ENCODE data around the gene TRERF1.

The TRERF1 gene

DNA sequence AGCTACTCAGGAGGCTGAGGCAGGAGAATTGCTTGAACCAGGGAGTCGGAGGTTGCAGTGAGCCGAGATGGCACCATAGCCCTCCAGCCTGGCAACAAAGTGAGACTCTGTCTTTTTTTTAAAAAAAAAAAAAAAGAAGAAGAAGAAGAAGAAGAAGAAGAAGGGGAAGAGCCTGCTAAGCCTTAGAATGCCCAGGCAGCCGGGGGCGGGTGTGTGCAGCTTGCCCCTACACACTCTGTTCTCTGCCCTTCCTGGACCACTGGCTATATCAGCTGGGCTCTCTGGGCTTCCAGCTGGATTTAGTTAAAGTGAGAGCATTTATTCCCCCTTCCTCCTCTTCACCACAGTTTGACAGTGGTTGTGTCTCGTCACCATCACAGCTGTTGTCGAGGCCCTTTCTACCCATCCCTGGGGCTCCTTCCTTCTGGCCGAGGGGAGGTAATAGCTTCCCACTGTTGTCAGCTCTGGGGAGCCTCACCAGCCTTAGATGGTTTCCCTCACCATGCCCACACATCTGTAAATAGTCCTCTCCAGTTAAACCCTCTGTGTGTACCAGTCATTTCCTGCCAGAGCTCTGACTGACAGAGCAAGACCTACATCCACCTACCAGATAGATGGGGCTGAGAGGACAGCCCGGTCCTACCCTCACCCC lies 77.6 kb downstream of the TRERF1 start:
- H3K4me1 ChIP-seq: peaks cover 69% of the 10 kb centered on the region
- TF ChIP-seq Cebpa-rat (IDR thresholded peaks at IDR 0.05): no peak

DNA sequence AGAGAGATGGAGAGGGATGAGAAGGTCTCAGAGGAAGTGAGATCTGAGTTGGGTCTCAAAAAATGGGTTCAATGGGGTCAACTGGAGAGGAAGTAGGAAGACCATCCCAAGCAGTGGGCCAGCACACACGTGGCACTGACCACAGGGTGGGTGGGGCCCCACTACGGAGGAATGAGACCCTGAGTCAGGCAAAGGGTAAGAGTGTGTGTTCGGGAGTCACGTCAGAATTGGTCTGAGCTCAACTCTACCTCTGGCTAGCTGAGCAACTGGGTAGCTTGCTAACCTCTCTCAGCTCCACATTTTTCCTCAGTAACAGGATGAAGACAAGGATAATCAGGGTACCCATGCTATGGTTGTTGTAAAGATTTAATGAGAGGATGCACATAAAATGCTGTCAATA lies 79.0 kb downstream of the TRERF1 start:
- Histone ChIP-seq H3K27ac (no peak overlapping the region), H3K9me3 (no peaks in the 10 kb centered on the region), H3K27me3 (no peaks in the 10 kb centered on the region), H3K4me3 (no peak overlapping the region), H3K9ac (no peak overlapping the region), H3K4me1 (peaks cover 72% of the 10 kb centered on the region), H4K20me1 (peaks cover 100% of the 10 kb centered on the region), H3K36me3 (peaks cover 35% of the 10 kb centered on the region), H3K4me2 (no peak overlapping the region)
- TF ChIP-seq Cebpa-rat (IDR thresholded peaks at IDR 0.05): no peak

More for the DNA sequence above, 77.6 kb downstream of the TRERF1 start:
- Histone ChIP-seq H3K4me3 (no peak overlapping the region), H3K27me3 (no peaks in the 10 kb centered on the region), H3K9me3 (no peaks in the 10 kb centered on the region), H3K27ac (no peak overlapping the region; the same call in 1 of the 2 replicates), H3K36me3 (peaks cover 38% of the 10 kb centered on the region), H3K9ac (no peak overlapping the region; the same call in 1 of the 2 replicates), H4K20me1 (peaks cover 100% of the 10 kb centered on the region), H3K4me2 (peak overlapping the region; percentile 62)

DNA sequence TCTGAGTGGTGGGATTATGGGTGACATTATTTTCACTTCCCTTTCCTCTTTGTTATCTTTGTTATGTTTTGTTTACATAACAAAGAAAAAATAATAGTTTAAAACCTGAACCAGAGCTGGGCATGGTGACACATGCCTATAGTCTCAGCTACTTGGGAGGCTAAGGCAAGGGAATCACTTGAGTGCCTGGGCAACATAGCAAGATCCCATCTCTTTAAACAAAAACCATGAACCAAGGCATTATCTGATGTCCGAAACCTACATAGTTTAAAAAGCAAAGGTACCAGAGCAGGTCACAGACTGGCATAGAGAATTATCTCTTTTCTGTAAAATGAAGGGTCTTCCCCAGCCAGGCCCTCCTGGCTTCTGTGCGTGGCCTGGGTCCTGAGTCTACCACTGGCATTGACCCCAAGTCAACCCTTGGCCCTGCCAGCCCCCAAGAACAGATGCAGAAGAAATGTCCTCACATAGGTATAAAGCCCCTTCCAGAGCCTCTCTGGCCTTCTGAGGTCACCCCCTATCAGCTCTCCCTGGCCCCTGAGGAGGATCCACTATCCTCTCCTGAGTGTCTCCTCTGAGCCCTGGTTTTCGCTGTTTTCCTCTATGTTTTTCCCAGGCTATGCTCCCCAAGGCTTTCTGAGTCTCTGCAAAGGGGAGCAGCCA lies 81.3 kb downstream of the TRERF1 start:
- H3K27me3 ChIP-seq: no peaks in the 10 kb centered on the region
- no peak for TF ChIP-seq Cebpa-rat (IDR thresholded peaks at IDR 0.05)
- H3K9me3 ChIP-seq: no peaks in the 10 kb centered on the region
- peaks cover 100% of the 10 kb centered on the region for H4K20me1 ChIP-seq
- H3K4me1 ChIP-seq: peaks cover 82% of the 10 kb centered on the region
- H3K4me3 ChIP-seq: no peak overlapping the region
- peaks cover 41% of the 10 kb centered on the region for H3K36me3 ChIP-seq
- H3K4me2 ChIP-seq: no peak overlapping the region
- no peak overlapping the region for H3K9ac ChIP-seq
- 0 out of 2 replicates have a peak overlapping the region, but pooled peaks have one; percentile 14 for H3K27ac ChIP-seq

DNA sequence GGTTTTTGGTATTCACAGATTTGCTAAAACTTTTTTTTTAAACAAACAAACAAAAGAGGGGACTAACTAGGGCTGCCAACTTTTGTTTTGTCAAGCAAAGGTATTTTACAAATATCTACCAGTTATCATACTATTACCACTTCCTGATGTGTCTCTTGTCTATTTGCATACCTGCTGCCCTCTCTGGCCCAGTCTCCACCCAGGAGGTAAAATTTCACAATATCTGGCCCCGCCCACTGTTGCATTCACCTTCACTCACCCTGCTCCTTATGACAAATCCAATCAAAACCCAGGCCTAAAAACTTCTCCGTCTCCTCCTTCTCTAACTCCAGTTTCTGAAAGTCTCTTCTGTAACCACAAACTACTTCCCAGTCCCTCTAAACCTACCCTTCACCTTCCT lies 82.2 kb downstream of the TRERF1 start:
- Histone ChIP-seq H3K27me3 (no peaks in the 10 kb centered on the region), H4K20me1 (peaks cover 100% of the 10 kb centered on the region), H3K9me3 (no peaks in the 10 kb centered on the region), H3K9ac (no peak overlapping the region), H3K27ac (no peak overlapping the region), H3K4me3 (no peak overlapping the region), H3K36me3 (peaks cover 46% of the 10 kb centered on the region), H3K4me2 (0 out of 2 replicates have a peak overlapping the region, but pooled peaks have one; percentile 23), H3K4me1 (peaks cover 75% of the 10 kb centered on the region)
- no peak for TF ChIP-seq Cebpa-rat (IDR thresholded peaks at IDR 0.05)

DNA sequence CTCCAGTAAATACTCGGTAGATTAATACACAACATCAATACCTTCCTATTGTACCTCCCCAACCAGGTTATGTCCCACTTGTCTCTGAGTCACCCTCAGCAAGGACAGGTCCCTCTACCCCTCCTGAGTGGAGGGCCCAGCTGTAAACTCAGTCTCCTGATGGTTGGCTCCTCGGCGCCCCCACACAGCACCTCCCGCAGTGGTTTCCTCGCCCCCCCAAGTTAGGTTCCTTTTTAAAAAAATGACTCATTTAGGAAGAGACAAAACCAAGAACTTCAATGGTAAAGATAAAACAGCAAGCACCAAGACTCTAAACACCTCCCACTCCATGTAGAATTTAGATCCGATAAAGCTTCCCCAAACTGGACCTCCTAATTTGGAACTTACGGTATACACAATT lies 83.5 kb downstream of the TRERF1 start:
- H3K9ac ChIP-seq: no peak overlapping the region
- H4K20me1 ChIP-seq: peaks cover 100% of the 10 kb centered on the region
- H3K27ac ChIP-seq: no peak overlapping the region

DNA sequence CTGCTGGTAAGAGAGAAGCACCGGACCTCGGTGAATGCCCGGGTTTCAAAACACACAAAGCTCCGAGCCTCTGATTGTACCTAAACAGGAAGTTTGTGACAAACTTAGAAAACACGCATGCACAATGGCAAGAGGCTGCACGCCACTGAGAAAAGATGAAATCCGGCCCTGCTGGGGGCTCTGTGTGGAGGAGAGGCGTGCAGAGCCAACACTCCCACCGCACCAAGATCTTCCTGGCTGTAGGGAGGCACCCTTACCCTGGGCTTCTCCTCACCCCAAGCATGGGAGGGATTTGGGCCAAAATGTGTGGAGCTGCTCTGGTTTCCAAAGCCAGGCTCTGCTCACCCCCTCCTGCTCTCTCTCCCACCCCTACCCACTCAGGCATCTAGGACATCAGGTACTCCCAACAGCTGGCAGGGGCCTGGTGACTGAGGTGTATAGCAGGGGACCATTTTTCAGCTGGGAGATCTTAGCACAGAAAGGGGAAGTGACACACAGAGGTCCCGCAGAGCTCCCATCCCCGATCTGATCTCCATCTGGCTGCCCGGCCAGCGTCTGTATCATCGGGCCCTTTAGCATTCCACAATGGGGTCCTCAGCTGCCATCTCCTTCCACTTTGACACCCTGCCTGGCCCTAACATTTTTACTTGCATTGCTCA lies 84.2 kb downstream of the TRERF1 start:
- Histone ChIP-seq H3K27ac (peak overlapping the region; percentile 23; the same call in 1 of the 2 replicates), H3K9me3 (no peaks in the 10 kb centered on the region), H4K20me1 (peaks cover 100% of the 10 kb centered on the region), H3K4me2 (peak overlapping the region; percentile 65), H3K27me3 (no peaks in the 10 kb centered on the region), H3K9ac (0 out of 2 replicates have a peak overlapping the region, but pooled peaks have one; percentile 3), H3K36me3 (peaks cover 58% of the 10 kb centered on the region), H3K4me3 (no peak overlapping the region), H3K4me1 (peaks cover 55% of the 10 kb centered on the region)
- TF ChIP-seq Cebpa-rat (IDR thresholded peaks at IDR 0.05): no peak

More for the DNA sequence above, 83.5 kb downstream of the TRERF1 start:
- Histone ChIP-seq H3K4me3 (no peak overlapping the region), H3K9me3 (no peaks in the 10 kb centered on the region), H3K4me1 (peaks cover 62% of the 10 kb centered on the region), H3K27me3 (no peaks in the 10 kb centered on the region), H3K36me3 (peaks cover 58% of the 10 kb centered on the region), H3K4me2 (peak overlapping the region; percentile 65)
- TF ChIP-seq Cebpa-rat (IDR thresholded peaks at IDR 0.05): no peak

DNA sequence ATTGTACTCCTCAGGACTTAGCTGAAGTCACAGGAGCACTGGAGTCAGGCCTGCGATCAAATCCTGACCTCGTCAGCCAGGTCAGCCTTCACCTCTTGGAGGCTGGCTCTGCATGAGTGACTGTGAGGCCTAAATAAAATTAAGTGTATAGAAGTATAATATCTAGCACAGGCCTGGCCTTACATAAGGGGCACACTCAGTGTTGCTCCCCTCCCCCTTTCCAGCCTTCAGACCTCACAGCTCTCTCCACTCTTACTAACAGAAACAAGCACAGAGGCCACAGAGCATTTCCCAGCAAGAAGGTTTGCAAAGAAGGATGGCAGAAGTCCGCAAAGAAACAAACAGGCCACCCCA lies 84.8 kb downstream of the TRERF1 start:
- Histone ChIP-seq H3K27ac (peak overlapping the region; percentile 23; the same call in 1 of the 2 replicates), H4K20me1 (peaks cover 100% of the 10 kb centered on the region), H3K4me3 (no peak overlapping the region), H3K36me3 (peaks cover 60% of the 10 kb centered on the region), H3K4me2 (peak overlapping the region; percentile 65), H3K4me1 (peaks cover 51% of the 10 kb centered on the region), H3K9ac (0 out of 2 replicates have a peak overlapping the region, but pooled peaks have one; percentile 3), H3K9me3 (no peaks in the 10 kb centered on the region), H3K27me3 (no peaks in the 10 kb centered on the region)
- TF ChIP-seq Cebpa-rat (IDR thresholded peaks at IDR 0.05): no peak

DNA sequence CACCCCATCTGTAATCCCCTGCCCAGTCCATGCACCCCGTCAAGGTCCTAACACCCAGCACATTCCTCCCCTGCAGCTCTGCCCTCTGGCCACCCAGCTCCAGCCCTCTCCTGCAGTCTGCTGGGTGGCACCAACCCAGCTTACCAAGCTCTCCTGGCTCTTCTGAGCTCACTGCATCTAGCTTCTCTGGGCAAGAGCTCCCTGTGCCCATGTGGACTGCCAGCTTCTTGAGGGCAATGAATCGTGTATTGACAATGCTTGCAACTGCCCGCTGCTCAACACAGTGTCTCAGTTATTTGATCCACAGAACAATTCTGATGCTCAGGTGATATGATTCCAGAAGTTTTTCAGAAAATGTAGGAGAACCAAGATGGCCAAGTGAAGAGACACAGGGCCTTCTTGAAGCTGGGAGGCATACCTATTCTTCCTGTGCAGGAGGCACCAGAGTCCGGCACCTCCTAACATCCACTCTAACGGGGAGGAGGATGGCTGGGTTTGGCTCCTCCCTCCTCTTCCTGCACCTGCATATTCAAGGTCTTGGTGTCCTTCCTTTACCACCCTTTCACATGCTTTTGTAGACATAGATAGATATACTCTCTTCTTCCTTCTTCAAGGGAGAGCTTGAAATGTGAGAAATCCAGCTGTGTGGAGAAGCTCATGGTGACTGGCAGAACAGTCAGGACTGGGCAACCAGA lies 85.6 kb downstream of the TRERF1 start:
- H3K4me3 ChIP-seq: no peak overlapping the region
- H3K27ac ChIP-seq: no peak overlapping the region
- peaks cover 100% of the 10 kb centered on the region for H4K20me1 ChIP-seq
- H3K4me1 ChIP-seq: peaks cover 51% of the 10 kb centered on the region
- no peaks in the 10 kb centered on the region for H3K27me3 ChIP-seq
- H3K9ac ChIP-seq: no peak overlapping the region
- H3K9me3 ChIP-seq: no peaks in the 10 kb centered on the region
- no peak for TF ChIP-seq Cebpa-rat (IDR thresholded peaks at IDR 0.05)
- 0 out of 2 replicates have a peak overlapping the region, but pooled peaks have one; percentile 65 for H3K4me2 ChIP-seq
- peaks cover 62% of the 10 kb centered on the region for H3K36me3 ChIP-seq

DNA sequence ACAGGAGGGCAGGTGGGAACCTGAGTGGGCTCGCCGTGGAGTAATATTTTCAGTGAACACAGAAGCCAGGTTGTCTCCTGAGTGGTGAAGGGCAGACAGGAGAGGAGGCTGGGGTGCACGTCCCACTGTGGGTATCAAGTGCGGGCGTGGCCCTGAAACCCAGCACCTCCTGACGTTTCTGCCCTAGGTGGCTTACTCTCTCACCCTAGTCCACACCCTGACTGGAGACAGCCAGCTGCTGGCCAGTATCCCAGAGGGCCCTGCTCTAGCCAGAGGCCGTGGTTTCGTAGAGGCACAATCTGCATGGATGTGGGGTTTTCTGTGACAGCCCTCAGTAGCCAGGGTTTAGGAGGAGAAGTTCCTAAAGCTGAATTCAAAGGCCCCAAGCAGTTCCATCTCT lies 86.7 kb downstream of the TRERF1 start:
- TF ChIP-seq Cebpa-rat (IDR thresholded peaks at IDR 0.05): no peak
- H4K20me1 ChIP-seq: peaks cover 100% of the 10 kb centered on the region
- H3K27me3 ChIP-seq: no peaks in the 10 kb centered on the region
- H3K36me3 ChIP-seq: peaks cover 65% of the 10 kb centered on the region
- peaks cover 44% of the 10 kb centered on the region for H3K4me1 ChIP-seq
- H3K4me3 ChIP-seq: no peak overlapping the region
- no peak overlapping the region for H3K4me2 ChIP-seq
- no peak overlapping the region for H3K9ac ChIP-seq
- H3K27ac ChIP-seq: no peak overlapping the region
- no peaks in the 10 kb centered on the region for H3K9me3 ChIP-seq
